Vagina (tissue), 2 donors: ENCODE measurements around the gene SLC22A3.

Experiments used
- POLR2A ChIP-seq, 2 donors: fragments of 450-650 bp; IDR thresholded peaks; one replicate each; pipeline ENCODE4 v1.6.1; 2017; ENCODE audit warnings: antibody characterized with exemption in 2 of 2, mild to moderate bottlenecking in 2 of 2, moderate library complexity in 2 of 2
- POLR2AphosphoS5 ChIP-seq, 2 donors: sonication (generic); formaldehyde crosslinking; IDR thresholded peaks; one replicate each; pipeline ENCODE4 v1.9.0; 2017; ENCODE audit warnings: antibody characterized with exemption in 2 of 2, mild to moderate bottlenecking in 2 of 2, low read depth in 1 of 2; ENCODE audit not compliant: insufficient read depth in 1 of 2
- TF ChIP-seq, protein P1 (sequence below), 3 experiments: fragments of 450-650 bp in 2 of 3; fragments of 200-600 bp in 1 of 3; sonication (generic) in 1 of 3; IDR thresholded peaks; one replicate each; pipeline ENCODE4 v1.5.1; 2017 to 2019; ENCODE audit warnings: antibody characterized with exemption in 3 of 3, mild to moderate bottlenecking in 2 of 3, moderate library complexity in 2 of 3

DNA sequence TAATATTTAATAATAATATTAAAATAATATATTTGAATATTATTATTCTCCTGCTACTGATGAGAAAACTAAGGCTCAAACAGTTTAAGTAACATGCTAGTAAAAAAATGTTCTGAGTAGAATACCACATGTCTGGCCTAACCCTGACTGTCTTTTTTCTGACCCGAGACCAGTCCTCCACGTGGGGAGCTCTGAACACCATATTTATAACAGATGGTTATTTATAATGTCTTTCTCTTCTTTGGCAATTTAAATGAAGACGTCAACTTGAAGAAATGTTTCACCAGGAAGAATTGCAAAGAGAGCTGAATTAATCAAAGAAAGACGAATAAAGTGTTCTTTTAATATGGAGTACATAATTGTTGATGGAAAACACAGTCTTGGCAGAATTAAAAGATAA, 82.0 kb downstream of the SLC22A3 start:
- TF ChIP-seq, protein P1, sequence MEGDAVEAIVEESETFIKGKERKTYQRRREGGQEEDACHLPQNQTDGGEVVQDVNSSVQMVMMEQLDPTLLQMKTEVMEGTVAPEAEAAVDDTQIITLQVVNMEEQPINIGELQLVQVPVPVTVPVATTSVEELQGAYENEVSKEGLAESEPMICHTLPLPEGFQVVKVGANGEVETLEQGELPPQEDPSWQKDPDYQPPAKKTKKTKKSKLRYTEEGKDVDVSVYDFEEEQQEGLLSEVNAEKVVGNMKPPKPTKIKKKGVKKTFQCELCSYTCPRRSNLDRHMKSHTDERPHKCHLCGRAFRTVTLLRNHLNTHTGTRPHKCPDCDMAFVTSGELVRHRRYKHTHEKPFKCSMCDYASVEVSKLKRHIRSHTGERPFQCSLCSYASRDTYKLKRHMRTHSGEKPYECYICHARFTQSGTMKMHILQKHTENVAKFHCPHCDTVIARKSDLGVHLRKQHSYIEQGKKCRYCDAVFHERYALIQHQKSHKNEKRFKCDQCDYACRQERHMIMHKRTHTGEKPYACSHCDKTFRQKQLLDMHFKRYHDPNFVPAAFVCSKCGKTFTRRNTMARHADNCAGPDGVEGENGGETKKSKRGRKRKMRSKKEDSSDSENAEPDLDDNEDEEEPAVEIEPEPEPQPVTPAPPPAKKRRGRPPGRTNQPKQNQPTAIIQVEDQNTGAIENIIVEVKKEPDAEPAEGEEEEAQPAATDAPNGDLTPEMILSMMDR (IDR thresholded peaks at IDR 0.05): no peak
- TF ChIP-seq POLR2AphosphoS5 (IDR thresholded peaks at IDR 0.05; ENCODE audit: insufficient read depth in 1 of 2, low read depth in 1 of 2): no peak
- no peak for TF ChIP-seq POLR2A (IDR thresholded peaks at IDR 0.05)
